K562 (cell line): ENCODE results near the gene PNKD. TPM values are rescaled to one million over a fixed set of nuclear protein-coding genes. Genes with fewer than 3 reads are reported as not detected.

Experiments used
- ETV5 ChIP-seq: sonication (generic); formaldehyde crosslinking; IDR thresholded peaks from 2 replicates; pipeline ENCODE4 v1.4.0; 2020; ENCODE audit warnings: low read depth, mild to moderate bottlenecking, missing genetic modification reagents
- FOS ChIP-seq: IDR thresholded peaks from 3 replicates; pipeline ENCODE4 v1.6.1; 2011; ENCODE audit not compliant: insufficient read length; ENCODE audit errors: extremely low read depth
- FOXA3 ChIP-seq, 2 experiments: fragments of 450-650 bp in 1 of 2; sonication (generic) in 1 of 2; formaldehyde crosslinking; IDR thresholded peaks in 1 of 2; conservative IDR thresholded peaks in 1 of 2; 2 replicates each; pipeline versions ENCODE4 v1.4.0 to v1.8.0; 2020 to 2022; ENCODE audit warnings: mild to moderate bottlenecking in 2 of 2, missing genetic modification reagents in 1 of 2
- GTF2F1 ChIP-seq: IDR thresholded peaks from 2 replicates; pipeline ENCODE4 v1.6.1; 2011; ENCODE audit warnings: low read depth, low read length, improper control_type of control experiment
- GTF3C2 ChIP-seq: IDR thresholded peaks from 3 replicates; pipeline ENCODE4 v1.6.1; 2011; ENCODE audit warnings: borderline replicate concordance, mild to moderate bottlenecking, moderate library complexity; ENCODE audit not compliant: insufficient read length; ENCODE audit errors: extremely low read depth
- L3MBTL2 ChIP-seq: fragments of 450-650 bp; IDR thresholded peaks from 2 replicates; pipeline ENCODE4 v1.6.1; 2016; ENCODE audit warnings: mild to moderate bottlenecking, moderate library complexity
- MTA3 ChIP-seq: fragments of 450-650 bp; formaldehyde crosslinking; IDR thresholded peaks from 2 replicates; pipeline ENCODE4 v1.6.1; 2017; ENCODE audit warnings: mild to moderate bottlenecking, borderline replicate concordance
- RBM34 ChIP-seq: fragments of 200-400 bp; formaldehyde crosslinking; IDR thresholded peaks from 2 replicates; pipeline ENCODE4 v1.6.1; 2018; ENCODE audit warnings: low read length, borderline replicate concordance; ENCODE audit not compliant: insufficient read depth
- THAP12 ChIP-seq: fragments of 250-450 bp; sonication (Bioruptor Pico); IDR thresholded peaks from 2 replicates; pipeline ENCODE4 v1.9.0; 2021; ENCODE audit warnings: mild to moderate bottlenecking, inconsistent platforms
- USF1 ChIP-seq: sonication (generic); formaldehyde crosslinking; IDR thresholded peaks from 2 replicates; pipeline ENCODE4 v1.9.0; 2022; ENCODE audit warnings: mild to moderate bottlenecking, missing genetic modification reagents
- ZNF253 ChIP-seq: fragments of 250-450 bp; sonication (Bioruptor Pico); conservative IDR thresholded peaks from 2 replicates; pipeline ENCODE4 v1.6.1; 2021; ENCODE audit warnings: mild to moderate bottlenecking
- ZNF280A ChIP-seq: fragments of 450-650 bp; IDR thresholded peaks from 2 replicates; pipeline ENCODE4 v1.6.1; 2018; ENCODE audit warnings: mild to moderate bottlenecking, low read depth; ENCODE audit not compliant: partially characterized antibody
- ZNF384 ChIP-seq: IDR thresholded peaks from 2 replicates; pipeline ENCODE4 v1.6.1; 2012; ENCODE audit warnings: low read depth, low read length, improper control_type of control experiment
- polyA plus RNA-seq, 8 experiments: library from polyadenylated mRNA; depleted of rRNA in 4 of 8; stranded (reverse) in 5 of 8; unstranded in 3 of 8; fragments of >200 nt; fragmentation: Nextera tagmentation in 2 of 8; fragmentation: Illumina TruSeq in 1 of 8; extraction: Ambion mirVana in 2 of 8; extraction: Trizol in 1 of 8; gene quantifications; 2 replicates each; pipeline versions ENCODE4 v1.2.1 to v1.2.3, GENCODE V29; 2011 to 2014; ENCODE audit warnings: inconsistent platforms in 1 of 8, missing spikeins in 1 of 8
- total RNA-seq, 7 experiments: library from RNA; depleted of rRNA in 6 of 7; stranded (reverse); fragments of >200 nt in 6 of 7; fragmentation: Illumina TruSeq in 2 of 7; extraction: Trizol in 2 of 7; gene quantifications; 2 replicates each; pipeline versions ENCODE4 v1.2.1 to v1.2.3, GENCODE V29; 2011 to 2021; ENCODE audit warnings: low replicate concordance in 1 of 7
- TF ChIP-seq, protein P1 (sequence below): fragments of 250-450 bp; sonication (Bioruptor Pico); IDR thresholded peaks from 2 replicates; pipeline ENCODE4 v1.5.0; 2021; ENCODE audit warnings: mild to moderate bottlenecking, moderate library complexity

Gene PNKD
- total and polyA plus RNA-seq, 9 of the 15 experiments (the other 6 are each of a cell fraction or from before 2014, with no cell fraction given), result 26.0 to 105 (median 60.1) TPM

- TF ChIP-seq GTF3C2 (no peak), ZNF280A (no peak), THAP12 (CRISPR knock-in tag) (peak; percentile 51; the same call in 1 of the 2 replicates), MTA3 (peak; percentile 40; the same call in 1 of the 2 replicates), FOS (no peak), GTF2F1 (peak; percentile 46; the same call in 1 of the 2 replicates), RBM34 (0 out of 2 replicates have a peak, but pooled peaks have one; percentile 82), ZNF253 (CRISPR knock-in tag) (no peak), L3MBTL2 (peak; percentile 58), USF1 (CRISPR knock-in tag) (peak; percentile 40; the same call in 1 of the 2 replicates), ZNF384 (0 out of 2 replicates have a peak, but pooled peaks have one; percentile 27), ETV5 (CRISPR knock-in tag) (peak; percentile 71; the same call in 1 of the 2 replicates), FOXA3 (CRISPR knock-in tag; conservative IDR thresholded peaks at IDR 0.05 in 1 of 2, IDR thresholded peaks at IDR 0.05 in 1 of 2) (0 out of 4 replicates have a peak, but pooled peaks of 1 of the 2 experiments have one; percentile 36)
- TF ChIP-seq, protein P1, sequence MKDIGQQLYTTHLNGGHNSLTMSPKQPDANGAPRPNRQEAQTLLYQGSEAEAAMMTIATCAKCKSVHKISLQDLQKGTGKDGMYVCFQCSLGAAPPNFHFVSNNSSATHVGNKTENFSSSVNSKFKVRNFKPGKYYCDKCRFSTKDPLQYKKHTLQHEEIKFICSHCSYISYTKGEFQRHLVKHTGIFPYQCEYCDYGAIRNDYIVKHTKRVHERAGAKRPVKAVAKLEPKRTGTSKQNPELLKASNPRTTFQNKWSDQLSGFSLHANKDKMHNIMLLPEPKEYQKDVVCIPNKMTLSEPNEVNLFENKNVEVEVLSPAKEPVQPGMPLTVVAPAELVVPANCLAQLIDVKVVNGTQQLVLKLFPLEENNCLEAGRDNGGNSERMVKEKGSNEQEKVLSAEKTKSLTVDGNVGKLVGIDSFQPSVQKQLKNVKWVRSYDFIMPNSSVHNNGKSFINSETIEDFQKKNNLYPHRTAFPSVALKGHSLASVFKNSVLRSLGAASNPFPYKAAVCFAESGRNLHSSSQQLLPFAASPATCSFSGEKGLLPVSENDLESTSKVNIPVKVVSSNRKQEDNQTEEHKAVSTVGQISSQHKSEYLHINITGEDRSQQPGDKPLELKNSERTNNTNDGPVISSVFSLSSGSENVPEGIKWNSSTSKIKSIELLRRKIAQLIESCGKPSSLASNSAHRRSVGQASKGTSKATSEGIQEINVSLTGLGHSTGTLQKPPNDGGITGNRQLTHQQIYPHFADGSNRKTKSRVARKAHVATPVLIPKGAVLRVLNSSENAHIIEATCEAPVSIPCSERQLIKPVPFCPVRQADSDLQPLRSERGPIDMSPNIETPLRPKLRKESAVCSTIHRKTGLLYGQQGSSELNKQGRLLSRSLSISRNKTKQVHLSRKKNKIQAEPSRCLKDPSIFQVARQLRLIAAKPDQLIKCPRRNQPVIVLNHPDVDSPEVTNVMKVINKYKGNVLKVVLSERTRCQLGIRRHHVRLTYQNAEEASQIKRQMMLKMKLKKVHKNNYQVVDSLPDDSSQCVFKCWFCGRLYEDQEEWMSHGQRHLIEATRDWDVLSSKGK, result no peak
Measured at GRCh38 chr2:218367415-218368149, 97.3 kb downstream of the PNKD start (continued).
